CD4-positive, alpha-beta T cell treated with Interleukin-1 beta for 1 hour (primary cell): Measurements from ENCODE around the gene TRAPPC6A.

Experiments
- DNase-seq, 2 donors: peaks; one replicate each; pipeline ENCODE4 v3.0.0-alpha.2; 2020 to 2022

Gene TRAPPC6A

DNA sequence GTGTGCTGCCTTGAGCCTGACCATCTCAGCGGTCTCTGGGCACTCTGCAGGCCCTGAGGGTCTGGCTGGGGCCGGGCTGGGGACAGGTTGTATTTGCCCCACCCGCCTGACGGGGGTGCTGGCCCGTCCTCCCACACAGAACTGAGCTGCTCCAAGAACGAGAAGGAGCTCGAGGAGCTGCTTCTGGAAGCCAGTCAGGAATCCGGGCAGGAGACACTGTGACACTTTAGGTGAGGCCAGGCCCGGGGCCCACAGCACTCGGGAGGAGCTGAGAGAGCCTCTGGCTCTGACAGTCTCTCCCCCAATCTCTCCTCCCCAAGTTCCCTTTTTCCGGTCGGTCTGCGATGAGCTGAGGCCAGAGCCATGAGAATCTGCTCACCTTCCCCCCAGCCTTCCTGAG lies 31.8 kb downstream of the TRAPPC6A start:
- no peak for DNase-seq

DNA sequence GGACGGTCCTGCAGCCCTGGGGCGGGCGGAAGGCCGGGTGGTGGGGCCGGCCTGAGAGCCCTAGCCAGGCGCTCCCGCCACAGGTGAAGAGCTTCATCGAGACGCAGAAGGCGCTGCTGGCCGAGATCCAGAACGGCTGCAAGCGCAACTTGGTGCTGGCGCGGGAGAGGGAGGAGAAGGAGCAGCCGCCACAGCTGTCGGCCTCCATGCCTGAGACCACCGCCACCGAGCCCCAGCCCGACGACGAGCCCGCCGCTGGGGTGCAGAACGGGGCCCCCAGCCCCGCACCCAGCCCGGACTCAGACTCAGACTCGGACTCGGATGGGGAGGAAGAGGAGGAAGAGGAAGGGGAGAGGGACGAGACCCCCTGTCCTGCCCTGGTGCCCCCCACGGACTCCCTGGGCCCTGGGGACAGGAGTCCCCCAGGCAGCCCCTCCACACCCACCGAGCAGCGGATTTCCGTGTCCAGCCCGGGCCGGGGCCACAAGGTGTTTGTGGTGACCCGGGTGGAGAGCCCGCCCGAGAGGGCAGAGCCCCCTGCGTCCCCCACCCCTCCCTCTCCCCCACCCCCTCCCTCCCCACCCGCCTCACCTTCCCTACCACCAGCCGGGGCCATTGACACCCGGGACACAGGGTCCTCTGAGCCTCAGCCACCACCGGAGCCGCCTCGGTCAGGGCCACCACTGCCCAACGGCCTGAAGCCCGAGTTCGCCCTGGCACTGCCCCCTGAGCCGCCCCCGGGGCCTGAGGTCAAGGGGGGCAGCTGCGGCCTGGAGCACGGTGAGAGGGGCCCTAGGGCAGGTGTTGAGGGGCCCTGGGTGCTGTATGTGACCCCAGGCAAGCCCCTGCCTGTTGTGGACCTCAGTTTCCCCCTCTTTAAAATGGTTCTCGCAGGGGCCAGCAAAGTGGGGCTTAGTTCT lies 32.5 kb downstream of the TRAPPC6A start:
- no peak for DNase-seq

- DNase-seq, result no peak
Observed at GRCh38 chr19:45144431-45145269, 33.4 kb downstream of the TRAPPC6A start.

GRCh38 chr19:45142726-45143110 lies 35.3 kb downstream of the TRAPPC6A start:
- no peak for DNase-seq

DNA sequence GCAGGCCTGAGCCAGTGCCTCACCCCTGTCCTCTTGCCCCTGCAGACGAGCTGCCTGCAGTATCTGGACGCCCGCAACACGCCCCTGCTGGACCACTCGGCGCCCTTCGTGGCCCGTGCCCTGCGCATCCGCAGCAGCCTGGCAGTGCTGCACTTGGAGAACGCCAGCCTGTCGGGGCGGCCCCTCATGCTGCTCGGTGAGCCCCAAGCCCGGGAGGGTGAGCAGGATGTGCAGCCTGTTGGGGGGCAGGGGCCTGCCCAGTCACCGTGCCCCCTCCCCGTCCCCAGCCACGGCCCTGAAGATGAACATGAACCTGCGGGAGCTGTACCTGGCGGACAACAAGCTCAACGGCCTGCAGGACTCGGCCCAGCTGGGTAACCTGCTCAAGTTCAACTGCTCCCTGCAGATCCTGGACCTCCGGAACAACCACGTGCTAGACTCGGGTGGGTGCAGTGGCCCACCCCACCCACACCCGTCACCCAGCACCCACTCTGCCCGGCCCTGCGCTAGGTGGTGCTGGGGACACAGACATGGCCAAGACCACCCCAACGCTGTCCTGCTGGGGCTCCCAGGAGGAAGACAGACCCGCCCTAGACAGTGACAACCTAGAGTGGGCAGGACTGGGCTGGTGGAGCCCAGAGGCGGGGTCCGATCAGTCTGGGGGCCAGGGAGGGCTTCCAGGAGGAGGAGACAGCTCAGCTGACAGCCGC lies 35.9 kb downstream of the TRAPPC6A start:
- no peak for DNase-seq

- no peak for DNase-seq
Observed at GRCh38 chr19:45141203-45141900, 36.7 kb downstream of the TRAPPC6A start.

DNA sequence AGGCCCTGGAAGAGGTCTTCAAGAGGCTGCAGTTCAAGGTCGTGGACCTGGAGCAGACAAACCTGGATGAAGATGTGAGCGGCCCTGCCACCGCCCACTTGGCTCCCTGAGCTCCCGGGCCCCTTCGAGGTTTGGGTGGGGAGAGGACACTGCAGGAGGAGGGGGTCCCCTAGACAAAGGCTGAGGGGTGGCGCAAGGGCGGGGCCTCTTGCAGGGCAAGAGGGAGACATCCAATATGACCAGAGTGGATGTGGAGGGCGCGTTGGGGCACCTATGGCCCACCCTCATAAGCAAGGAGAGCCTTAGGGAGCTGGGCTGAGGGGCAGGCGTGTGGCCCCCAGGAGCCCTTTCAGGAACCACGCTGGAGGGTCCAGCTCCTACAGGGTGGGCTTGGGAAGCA lies 37.5 kb downstream of the TRAPPC6A start:
- DNase-seq, result no peak

GRCh38 chr19:45140144-45140503 lies 37.9 kb downstream of the TRAPPC6A start:
- no peak for DNase-seq

GRCh38 chr19:45139286-45140143 lies 38.5 kb downstream of the TRAPPC6A start:
- no peak for DNase-seq

GRCh38 chr19:45138303-45138751 lies 39.7 kb downstream of the TRAPPC6A start:
- no peak for DNase-seq

GRCh38 chr19:45137179-45137761 lies 40.8 kb downstream of the TRAPPC6A start:
- DNase-seq, result no peak

GRCh38 chr19:45136507-45137178 lies 41.4 kb downstream of the TRAPPC6A start:
- no peak for DNase-seq

- DNase-seq, result no peak
Observed at GRCh38 chr19:45135176-45135885, 42.7 kb downstream of the TRAPPC6A start.

DNA sequence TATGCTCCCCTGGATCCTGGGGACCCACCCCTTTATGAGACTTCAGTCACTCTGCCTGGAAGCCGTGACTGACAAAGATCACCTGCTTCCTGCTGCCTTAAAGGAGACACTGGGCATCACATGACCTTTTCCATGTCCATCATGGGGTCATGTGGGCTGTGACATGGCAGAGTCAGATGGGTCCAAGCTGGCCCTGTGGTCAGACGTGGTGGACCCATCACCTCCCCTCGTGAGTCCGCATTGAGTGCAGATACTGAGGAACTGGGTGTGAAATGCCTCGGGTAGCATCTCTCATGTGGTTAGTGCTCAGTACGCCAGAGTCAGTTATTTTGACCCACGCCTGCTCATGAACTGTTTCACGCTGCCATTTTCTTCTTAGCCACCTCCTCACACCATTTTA lies 44.4 kb downstream of the TRAPPC6A start:
- no peak for DNase-seq

DNA sequence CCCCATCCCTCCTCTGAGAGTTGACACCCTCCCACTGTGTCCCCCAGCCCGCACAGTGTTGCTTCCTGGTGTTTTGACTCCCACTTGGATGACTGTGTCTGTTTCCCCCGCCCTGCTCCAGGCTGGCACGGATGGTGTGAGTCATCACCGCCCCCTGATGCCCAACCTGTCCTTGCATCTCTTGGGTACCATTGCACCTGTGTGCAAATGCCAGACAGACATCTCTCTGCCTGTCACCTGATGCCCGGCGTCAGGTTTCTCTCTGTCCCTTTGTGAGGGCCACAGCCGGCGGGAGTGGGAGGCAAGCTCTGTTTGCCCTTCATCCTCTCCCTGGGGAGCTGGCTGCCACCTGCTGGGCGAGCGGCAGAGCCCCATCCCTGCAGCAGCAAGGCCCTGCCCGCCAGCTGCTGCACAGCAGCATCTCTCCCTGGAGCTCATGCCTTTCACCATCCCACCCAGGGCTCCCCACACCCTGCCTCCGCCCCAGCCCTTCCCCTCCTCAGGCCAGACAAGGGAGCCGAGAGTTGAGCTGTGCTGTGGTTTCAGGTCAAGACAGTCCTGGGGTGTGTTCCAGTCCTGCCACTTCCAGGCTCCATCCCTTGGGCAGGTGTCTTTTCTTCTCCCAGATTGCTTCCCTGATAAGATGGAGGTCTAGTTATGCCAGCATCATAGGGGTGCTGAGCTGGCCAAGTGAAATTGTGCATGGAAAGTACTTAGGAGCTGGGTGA lies 47.0 kb downstream of the TRAPPC6A start:
- DNase-seq, result no peak

DNA sequence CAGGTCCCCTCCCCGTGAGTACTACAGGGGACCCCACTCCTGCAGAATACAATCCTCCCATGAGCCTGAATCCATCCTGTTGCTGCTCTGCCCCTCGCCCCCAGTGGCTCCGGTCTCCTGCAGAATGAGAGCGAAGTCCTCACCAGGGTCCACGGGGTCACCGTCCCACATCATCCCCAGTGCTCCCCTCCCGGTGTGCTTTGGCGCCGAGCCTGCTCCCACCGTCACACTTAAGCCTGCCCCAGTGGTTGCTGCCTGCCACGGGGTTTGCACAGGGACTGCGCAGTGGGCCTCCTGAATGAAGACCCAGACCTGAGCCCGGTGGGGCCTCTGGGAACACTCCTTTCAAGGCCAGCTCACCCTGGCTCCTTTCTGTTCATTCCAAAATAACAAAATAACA lies 47.8 kb downstream of the TRAPPC6A start:
- DNase-seq, result no peak

DNA sequence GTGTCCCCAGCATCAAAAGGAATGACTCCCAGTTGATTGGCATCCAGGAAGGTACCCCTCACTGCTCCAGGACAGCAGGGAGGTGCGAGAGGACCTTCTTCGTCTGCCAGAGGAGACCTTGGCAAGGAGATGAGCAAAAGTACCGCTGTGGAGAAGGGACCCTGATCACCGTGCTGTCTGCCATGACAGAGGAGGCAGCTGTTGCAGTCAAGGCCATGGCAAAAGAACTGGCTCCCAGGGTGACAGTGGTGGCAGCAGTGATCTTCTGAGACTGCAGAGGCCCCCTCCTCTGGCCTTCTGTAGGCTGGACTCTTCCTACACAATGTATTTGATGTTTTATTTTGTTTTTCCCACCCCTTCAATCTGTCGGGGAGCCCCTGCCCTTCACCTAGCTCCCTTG lies 49.2 kb downstream of the TRAPPC6A start:
- no peak for DNase-seq

DNA sequence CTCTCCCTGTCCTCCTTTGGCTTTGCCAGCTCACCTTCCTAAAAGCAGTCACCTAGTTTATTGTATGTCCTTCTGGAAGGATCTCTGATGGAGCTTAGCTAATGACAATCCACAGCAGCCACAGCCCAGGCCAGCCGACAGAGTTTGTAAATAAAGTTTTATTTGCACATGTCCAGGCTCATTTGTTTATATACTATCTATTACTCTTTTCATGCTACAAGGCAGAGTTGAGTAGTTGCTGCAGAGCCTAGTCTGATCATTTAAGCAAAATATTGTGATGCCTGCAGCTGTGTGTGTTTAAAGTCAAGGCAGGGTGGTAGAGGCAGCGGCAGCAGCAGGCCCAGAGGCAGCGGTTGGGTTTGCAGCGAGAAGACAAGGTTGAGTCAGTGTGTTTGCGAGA lies 49.9 kb downstream of the TRAPPC6A start:
- no peak for DNase-seq

GRCh38 chr19:45126654-45127053 lies 51.4 kb downstream of the TRAPPC6A start:
- DNase-seq, result no peak
